HepG2 (cell line): ENCODE data around the gene PATZ1. TPM values are rescaled to one million over a fixed set of nuclear protein-coding genes. Genes with fewer than 3 reads are reported as not detected.

ENCODE experiments used
- CREB1 ChIP-seq, 2 experiments: fragments of 450-650 bp in 1 of 2; IDR thresholded peaks; 2 replicates each; pipeline ENCODE4 v1.6.1; 2016 to 2017; ENCODE audit warnings: control low read depth in 1 of 2, mild to moderate bottlenecking in 1 of 2, missing compliant biosample characterization in 1 of 2, missing genetic modification characterization in 1 of 2
- FOXJ3 ChIP-seq: sonication (generic); formaldehyde crosslinking; IDR thresholded peaks from 2 replicates; pipeline ENCODE4 v1.4.0; 2020; ENCODE audit warnings: missing genetic modification reagents, mild to moderate bottlenecking, borderline replicate concordance
- HHEX ChIP-seq: IDR thresholded peaks from 2 replicates; pipeline ENCODE4 v1.6.1; 2016; ENCODE audit warnings: control low read depth
- HNRNPL ChIP-seq: fragments of 200-400 bp; formaldehyde crosslinking; IDR thresholded peaks from 2 replicates; pipeline ENCODE4 v1.6.1; 2017; ENCODE audit warnings: mild to moderate bottlenecking, low read depth, low read length
- NR2F2 ChIP-seq: IDR thresholded peaks from 2 replicates; pipeline ENCODE4 v1.6.1; 2012; ENCODE audit warnings: low read depth, inconsistent platforms, borderline replicate concordance
- SALL2 ChIP-seq: sonication (generic); formaldehyde crosslinking; IDR thresholded peaks from 2 replicates; pipeline ENCODE4 v1.8.1; 2023; ENCODE audit warnings: mild to moderate bottlenecking, missing genetic modification reagents, inconsistent platforms
- SAP130 ChIP-seq: IDR thresholded peaks from 2 replicates; pipeline ENCODE4 v1.6.1; 2016; ENCODE audit warnings: low read depth
- TAF15 ChIP-seq: fragments of 200-400 bp; formaldehyde crosslinking; IDR thresholded peaks from one replicate; pipeline ENCODE4 v1.6.1; 2018; ENCODE audit warnings: mild to moderate bottlenecking, low read depth, low read length; ENCODE audit not compliant: poor library complexity, severe bottlenecking
- TFDP1 ChIP-seq: IDR thresholded peaks from 2 replicates; pipeline ENCODE4 v1.6.1; 2016; ENCODE audit warnings: missing compliant biosample characterization, missing genetic modification reagents, borderline replicate concordance
- TFDP2 ChIP-seq: sonication (generic); formaldehyde crosslinking; IDR thresholded peaks from 2 replicates; pipeline ENCODE4 v1.4.0; 2020; ENCODE audit warnings: missing genetic modification reagents
- THAP8 ChIP-seq: sonication (generic); formaldehyde crosslinking; IDR thresholded peaks from 2 replicates; pipeline ENCODE4 v1.5.1; 2020; ENCODE audit warnings: missing genetic modification reagents, mild to moderate bottlenecking, borderline replicate concordance
- TP53 ChIP-seq: sonication (generic); formaldehyde crosslinking; conservative IDR thresholded peaks from 2 replicates; pipeline ENCODE4 v1.4.0; 2020; ENCODE audit warnings: missing genetic modification reagents
- ZBTB10 ChIP-seq: sonication (generic); formaldehyde crosslinking; IDR thresholded peaks from 2 replicates; pipeline ENCODE4 v1.4.0; 2020; ENCODE audit warnings: missing genetic modification reagents, borderline replicate concordance
- ZBTB34 ChIP-seq: sonication (generic); formaldehyde crosslinking; IDR thresholded peaks from 2 replicates; pipeline ENCODE4 v1.8.0; 2022; ENCODE audit warnings: mild to moderate bottlenecking, missing genetic modification reagents
- ZC3H13 ChIP-seq: sonication (generic); formaldehyde crosslinking; IDR thresholded peaks from 2 replicates; pipeline ENCODE4 v1.8.1; 2023; ENCODE audit warnings: mild to moderate bottlenecking, missing genetic modification reagents, moderate library complexity
- ZNF496 ChIP-seq: sonication (generic); formaldehyde crosslinking; IDR thresholded peaks from 2 replicates; pipeline ENCODE4 v1.8.1; 2023; ENCODE audit warnings: mild to moderate bottlenecking, moderate library complexity, missing genetic modification reagents; ENCODE audit not compliant: insufficient replicate concordance
- polyA plus RNA-seq, 8 experiments: library from polyadenylated mRNA; depleted of rRNA in 3 of 8; stranded (reverse) in 7 of 8; unstranded in 1 of 8; fragments of >200 nt; fragmentation: Illumina TruSeq in 4 of 8; extraction: Trizol in 4 of 8; gene quantifications; 2 replicates each; pipeline versions ENCODE4 v1.2.1 to v1.2.3, GENCODE V29; 2011 to 2016; ENCODE audit warnings: low read depth in 4 of 8, missing spikeins in 1 of 8, mixed read lengths in 1 of 8; ENCODE audit not compliant: insufficient read depth in 1 of 8
- total RNA-seq, 5 experiments: library from RNA; depleted of rRNA; stranded (reverse); fragments of >200 nt; fragmentation: Illumina TruSeq; extraction: Trizol; gene quantifications; 2 replicates each; pipeline ENCODE4 v1.2.3, GENCODE V29; 2016; ENCODE audit warnings: low read depth in 1 of 5
- TF ChIP-seq, protein P1 (sequence below), 2 experiments: sonication (generic) in 1 of 2; formaldehyde crosslinking in 1 of 2; IDR thresholded peaks; 2 replicates each; pipeline versions ENCODE4 v1.5.1 to v1.6.1; 2011 to 2020; ENCODE audit warnings: borderline replicate concordance in 1 of 2, low read depth in 1 of 2, low read length in 1 of 2, mild to moderate bottlenecking in 1 of 2, missing genetic modification reagents in 1 of 2, moderate library complexity in 1 of 2
- TF ChIP-seq, protein P2 (sequence below): sonication (generic); formaldehyde crosslinking; IDR thresholded peaks from 2 replicates; pipeline ENCODE4 v1.4.0; 2020; ENCODE audit warnings: missing genetic modification reagents

The PATZ1 gene
- total and polyA plus RNA-seq, 2 of the 13 experiments (the other 11 are each of a cell fraction or from before 2014, with no cell fraction given), result 24.9 to 30.5 TPM

DNA sequence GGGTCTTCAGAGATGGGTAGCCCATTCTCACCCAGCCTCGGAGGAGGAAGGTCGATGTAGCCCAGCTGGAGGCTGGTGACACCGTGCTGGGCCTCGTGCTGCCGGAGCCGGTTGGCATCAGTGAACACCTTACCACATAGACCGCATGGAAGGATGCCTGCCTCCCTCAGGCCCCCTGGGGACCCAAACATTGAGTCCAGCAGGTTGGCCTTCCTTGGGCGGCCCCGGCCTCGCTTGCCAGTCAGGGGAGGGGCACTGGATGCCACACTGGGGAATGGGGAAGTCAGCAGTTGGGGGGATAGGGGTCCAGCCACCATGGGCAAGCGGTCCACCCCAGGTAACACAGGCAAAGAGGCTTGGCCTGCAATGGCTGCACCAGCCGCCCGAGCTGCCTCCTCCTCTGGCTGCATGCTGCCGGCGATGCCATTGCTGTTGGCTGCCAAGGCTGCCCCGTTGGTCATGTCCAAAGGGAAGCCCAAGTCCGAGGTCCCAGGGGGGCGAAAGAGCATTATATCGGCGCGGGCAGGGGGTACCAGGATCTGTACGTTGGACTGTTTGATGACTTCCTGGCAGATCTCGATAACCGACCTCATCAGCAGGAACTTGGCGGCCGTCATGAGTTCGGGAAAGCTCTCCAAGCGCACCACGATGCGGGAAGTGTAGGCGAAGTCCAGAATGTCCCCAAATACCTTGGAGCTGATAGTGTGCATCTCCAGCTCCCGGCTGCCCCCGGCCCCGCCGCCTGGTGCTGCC lies 1.4 kb downstream of the PATZ1 start (continued):
- TF ChIP-seq, protein P1, sequence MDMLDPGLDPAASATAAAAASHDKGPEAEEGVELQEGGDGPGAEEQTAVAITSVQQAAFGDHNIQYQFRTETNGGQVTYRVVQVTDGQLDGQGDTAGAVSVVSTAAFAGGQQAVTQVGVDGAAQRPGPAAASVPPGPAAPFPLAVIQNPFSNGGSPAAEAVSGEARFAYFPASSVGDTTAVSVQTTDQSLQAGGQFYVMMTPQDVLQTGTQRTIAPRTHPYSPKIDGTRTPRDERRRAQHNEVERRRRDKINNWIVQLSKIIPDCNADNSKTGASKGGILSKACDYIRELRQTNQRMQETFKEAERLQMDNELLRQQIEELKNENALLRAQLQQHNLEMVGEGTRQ (IDR thresholded peaks at IDR 0.05; ENCODE audit: low read depth, low read length), result no peak
- TF ChIP-seq, protein P1 (CRISPR knock-in tag; IDR thresholded peaks at IDR 0.05; ENCODE audit: borderline replicate concordance), result no peak
- TF ChIP-seq ZBTB10 (CRISPR knock-in tag), result no peak
- TF ChIP-seq HHEX, result no peak
- TF ChIP-seq TAF15, result peak; percentile 12
- TF ChIP-seq ZBTB34 (CRISPR knock-in tag), result 0 out of 2 replicates have a peak, but pooled peaks have one; percentile 39
- no peak for TF ChIP-seq TFDP2 (CRISPR knock-in tag)
- peak; percentile 96 for TF ChIP-seq ZC3H13 (CRISPR knock-in tag)
- TF ChIP-seq, protein P2, sequence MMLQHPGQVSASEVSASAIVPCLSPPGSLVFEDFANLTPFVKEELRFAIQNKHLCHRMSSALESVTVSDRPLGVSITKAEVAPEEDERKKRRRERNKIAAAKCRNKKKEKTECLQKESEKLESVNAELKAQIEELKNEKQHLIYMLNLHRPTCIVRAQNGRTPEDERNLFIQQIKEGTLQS (CRISPR knock-in tag), result no peak
- no peak for TF ChIP-seq TFDP1 (CRISPR knock-in tag)
- no peak for TF ChIP-seq SAP130 (CRISPR knock-in tag)
- TF ChIP-seq CREB1 (IDR thresholded peaks at IDR 0.05), result no peak
- no peak for TF ChIP-seq CREB1 (CRISPR knock-in tag; IDR thresholded peaks at IDR 0.05)
- no peak for TF ChIP-seq TP53
- TF ChIP-seq ZNF496 (CRISPR knock-in tag), result no peak
- no peak for TF ChIP-seq THAP8 (CRISPR knock-in tag)
- no peak for TF ChIP-seq FOXJ3 (CRISPR knock-in tag)
- TF ChIP-seq SALL2 (CRISPR knock-in tag), result no peak
- TF ChIP-seq HNRNPL, result peak; percentile 88
- no peak for TF ChIP-seq NR2F2
